Hepatocyte (in vitro differentiated cells): ENCODE data around the gene UPK1B. TPM values are rescaled to one million over a fixed set of nuclear protein-coding genes. Genes with fewer than 3 reads are reported as not detected.

Experiments
- DNase-seq: peaks from one replicate; pipeline ENCODE4 v3.0.0-alpha.2; 2016; ENCODE audit warnings: low spot score
- H2AFZ ChIP-seq: fragments of 200-600 bp; sonication (generic); 2 replicates; pipeline ENCODE4 v1.6.0; 2016; ENCODE audit warnings: antibody characterized with exemption, mild to moderate bottlenecking
- H3K27ac ChIP-seq: fragments of 200-600 bp; sonication (generic); 2 replicates; pipeline ENCODE4 v1.5.1; 2016; ENCODE audit warnings: mild to moderate bottlenecking
- H3K27me3 ChIP-seq: fragments of 200-600 bp; sonication (generic); 2 replicates; pipeline ENCODE4 v1.6.1; 2016
- H3K36me3 ChIP-seq: fragments of 200-600 bp; sonication (generic); replicated peaks from 2 replicates; pipeline ENCODE4 v1.5.1; 2016; ENCODE audit warnings: low read depth; ENCODE audit not compliant: insufficient read depth
- H3K4me1 ChIP-seq: fragments of 200-600 bp; sonication (generic); 2 replicates; pipeline ENCODE4 v1.5.1; 2016; ENCODE audit warnings: mild to moderate bottlenecking, moderate library complexity; ENCODE audit not compliant: insufficient read depth
- H3K4me2 ChIP-seq: fragments of 200-600 bp; sonication (generic); 2 replicates; pipeline ENCODE4 v1.6.0; 2016
- H3K4me3 ChIP-seq: fragments of 200-600 bp; sonication (generic); 2 replicates; pipeline ENCODE4 v1.5.1; 2016; ENCODE audit warnings: mild to moderate bottlenecking
- H3K79me2 ChIP-seq: fragments of 200-600 bp; sonication (generic); 2 replicates; pipeline ENCODE4 v1.6.0; 2017; ENCODE audit warnings: mild to moderate bottlenecking
- H3K9me2 ChIP-seq: fragments of 200-600 bp; sonication (generic); replicated peaks from 2 replicates; pipeline ENCODE4 v1.6.0; 2017; ENCODE audit warnings: mild to moderate bottlenecking; ENCODE audit not compliant: insufficient read depth
- H3K9me3 ChIP-seq: fragments of 200-600 bp; sonication (generic); 2 replicates; pipeline ENCODE4 v1.5.1; 2016; ENCODE audit warnings: low read depth, mild to moderate bottlenecking
- H4K20me1 ChIP-seq: fragments of 200-600 bp; sonication (generic); 2 replicates; pipeline ENCODE4 v1.6.0; 2016; ENCODE audit warnings: mild to moderate bottlenecking; ENCODE audit not compliant: insufficient read depth, poor library complexity, severe bottlenecking
- EZH2 ChIP-seq: fragments of 200-600 bp; sonication (generic); IDR thresholded peaks from 2 replicates; pipeline ENCODE4 v1.6.1; 2016; ENCODE audit warnings: antibody characterized with exemption, mild to moderate bottlenecking, borderline replicate concordance
- EZH2phosphoT487 ChIP-seq: fragments of 200-600 bp; sonication (generic); IDR thresholded peaks from one replicate; pipeline ENCODE4 v1.6.1; 2018; ENCODE audit warnings: antibody characterized with exemption, mild to moderate bottlenecking, low read depth, moderate library complexity; ENCODE audit not compliant: unreplicated experiment, severe bottlenecking
- WGBS: methylation state at CpG from one replicate; pipeline ENCODE4 v1.1.6; 2016; ENCODE audit warnings: low lambda C conversion rate; ENCODE audit errors: missing lambda C conversion rate; 5-methylcytosine and 5-hydroxymethylcytosine counted together
- polyA plus RNA-seq: library from polyadenylated mRNA; unstranded; fragments of >200 nt; fragmentation: Nextera tagmentation; extraction: Ambion mirVana; gene quantifications from 2 replicates; pipeline ENCODE4 v1.2.1, GENCODE V29; 2016
- total RNA-seq: library from RNA; depleted of rRNA; stranded (reverse); fragments of >200 nt; gene quantifications from 2 replicates; pipeline ENCODE4 v1.2.3, GENCODE V29; 2014
- TF ChIP-seq, protein P1 (sequence below): fragments of 200-600 bp; sonication (generic); IDR thresholded peaks from 2 replicates; pipeline ENCODE4 v1.5.1; 2016; ENCODE audit warnings: antibody characterized with exemption, mild to moderate bottlenecking; ENCODE audit not compliant: poor library complexity

Gene UPK1B
- total and polyA plus RNA-seq, 2 experiments from 2014 or later: 9.0 to 17.3 TPM

GRCh38 chr3:119229190-119229589 is 55.8 kb downstream of the UPK1B start:
- Histone ChIP-seq H3K4me1 (no peaks in the 10 kb centered on the region), H3K9me2 (no peaks in the 10 kb centered on the region), H2AFZ (no peak overlapping the region), H3K9me3 (no peaks in the 10 kb centered on the region), H3K36me3 (no peaks in the 10 kb centered on the region), H3K4me2 (no peak overlapping the region), H3K4me3 (no peak overlapping the region), H4K20me1 (peaks cover 7% of the 10 kb centered on the region), H3K79me2 (peaks cover 46% of the 10 kb centered on the region), H3K27me3 (no peaks in the 10 kb centered on the region), H3K27ac (no peak overlapping the region)
- 86% methylated on average over 7 of the region's 7 CpGs for WGBS
- DNase-seq: no peak
- TF ChIP-seq EZH2phosphoT487 (no peak), EZH2 (no peak)
- TF ChIP-seq, protein P1, sequence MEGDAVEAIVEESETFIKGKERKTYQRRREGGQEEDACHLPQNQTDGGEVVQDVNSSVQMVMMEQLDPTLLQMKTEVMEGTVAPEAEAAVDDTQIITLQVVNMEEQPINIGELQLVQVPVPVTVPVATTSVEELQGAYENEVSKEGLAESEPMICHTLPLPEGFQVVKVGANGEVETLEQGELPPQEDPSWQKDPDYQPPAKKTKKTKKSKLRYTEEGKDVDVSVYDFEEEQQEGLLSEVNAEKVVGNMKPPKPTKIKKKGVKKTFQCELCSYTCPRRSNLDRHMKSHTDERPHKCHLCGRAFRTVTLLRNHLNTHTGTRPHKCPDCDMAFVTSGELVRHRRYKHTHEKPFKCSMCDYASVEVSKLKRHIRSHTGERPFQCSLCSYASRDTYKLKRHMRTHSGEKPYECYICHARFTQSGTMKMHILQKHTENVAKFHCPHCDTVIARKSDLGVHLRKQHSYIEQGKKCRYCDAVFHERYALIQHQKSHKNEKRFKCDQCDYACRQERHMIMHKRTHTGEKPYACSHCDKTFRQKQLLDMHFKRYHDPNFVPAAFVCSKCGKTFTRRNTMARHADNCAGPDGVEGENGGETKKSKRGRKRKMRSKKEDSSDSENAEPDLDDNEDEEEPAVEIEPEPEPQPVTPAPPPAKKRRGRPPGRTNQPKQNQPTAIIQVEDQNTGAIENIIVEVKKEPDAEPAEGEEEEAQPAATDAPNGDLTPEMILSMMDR: no peak

DNA sequence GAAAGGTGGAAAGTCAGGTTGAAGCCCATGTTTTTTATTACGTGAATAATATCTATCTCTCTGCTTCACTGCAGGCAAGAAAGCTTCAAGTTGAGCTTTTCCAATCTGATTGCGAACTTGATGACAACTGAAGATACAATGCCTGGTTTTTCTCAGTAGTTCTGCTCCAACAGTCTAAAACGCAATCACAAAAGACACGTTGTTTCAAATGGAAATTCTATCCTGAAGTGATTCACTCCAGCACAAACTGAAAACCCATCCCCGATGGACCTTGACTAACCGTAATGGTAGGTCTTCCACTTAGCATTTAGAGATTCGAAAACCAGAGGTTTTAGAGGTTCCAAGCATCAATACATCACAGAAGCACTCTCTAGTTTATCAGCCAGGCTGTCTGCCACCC is 56.7 kb downstream of the UPK1B start:
- no peaks in the 10 kb centered on the region for H3K4me1 ChIP-seq
- no peak overlapping the region for H3K4me2 ChIP-seq
- no peaks in the 10 kb centered on the region for H3K27me3 ChIP-seq
- H2AFZ ChIP-seq: no peak overlapping the region
- TF ChIP-seq, protein P1: no peak
- TF ChIP-seq EZH2phosphoT487: no peak
- TF ChIP-seq EZH2: no peak
- H3K4me3 ChIP-seq: no peak overlapping the region
- H3K79me2 ChIP-seq: peaks cover 54% of the 10 kb centered on the region
- H3K27ac ChIP-seq: no peak overlapping the region
- H4K20me1 ChIP-seq: peaks cover 7% of the 10 kb centered on the region
- H3K9me2 ChIP-seq: no peaks in the 10 kb centered on the region
- H3K9me3 ChIP-seq: no peaks in the 10 kb centered on the region
- 88% methylated on average over 7 of the region's 7 CpGs for WGBS
- no peak for DNase-seq
- H3K36me3 ChIP-seq: peaks cover 5% of the 10 kb centered on the region

GRCh38 chr3:119230745-119231144 is 57.3 kb downstream of the UPK1B start:
- H3K4me2 ChIP-seq: no peak overlapping the region
- H3K4me1 ChIP-seq: no peaks in the 10 kb centered on the region
- no peak for TF ChIP-seq EZH2
- TF ChIP-seq, protein P1: no peak
- TF ChIP-seq EZH2phosphoT487: no peak
- H3K4me3 ChIP-seq: no peak overlapping the region
- no peaks in the 10 kb centered on the region for H3K9me2 ChIP-seq
- no peaks in the 10 kb centered on the region for H3K9me3 ChIP-seq
- no peak overlapping the region for H3K27ac ChIP-seq
- H3K36me3 ChIP-seq: peaks cover 5% of the 10 kb centered on the region
- peaks cover 7% of the 10 kb centered on the region for H4K20me1 ChIP-seq
- no peak for DNase-seq
- no peaks in the 10 kb centered on the region for H3K27me3 ChIP-seq
- peaks cover 61% of the 10 kb centered on the region for H3K79me2 ChIP-seq
- H2AFZ ChIP-seq: no peak overlapping the region

- Histone ChIP-seq H3K79me2 (peaks cover 86% of the 10 kb centered on the region), H3K27ac (no peak overlapping the region), H2AFZ (no peak overlapping the region), H3K4me2 (no peak overlapping the region), H3K9me3 (no peaks in the 10 kb centered on the region), H3K36me3 (peaks cover 5% of the 10 kb centered on the region), H4K20me1 (peaks cover 24% of the 10 kb centered on the region), H3K27me3 (no peaks in the 10 kb centered on the region), H3K4me3 (no peak overlapping the region), H3K4me1 (peaks cover 8% of the 10 kb centered on the region), H3K9me2 (no peaks in the 10 kb centered on the region)
- WGBS: 95% methylated on average over 1 of the region's 1 CpG
- DNase-seq: no peak
- TF ChIP-seq EZH2: no peak
- no peak for TF ChIP-seq EZH2phosphoT487
- TF ChIP-seq, protein P1: no peak
These were observed 61.2 kb downstream of the UPK1B start for GRCh38 chr3:119234610-119235009.
